HG03571 (cell line): ENCODE results near the gene MYO1D.
"Not testable (repeated sequence)": the region's sequence is repeated elsewhere in the genome, so short reads cannot be mapped to it uniquely, and the experiment has no call there.

Experiments
- ATAC-seq: cut with Tn5 transposase; IDR thresholded peaks from one replicate; pipeline ENCODE4 v1.9.1; 2021; ENCODE audit not compliant: unreplicated experiment

Gene MYO1D

DNA sequence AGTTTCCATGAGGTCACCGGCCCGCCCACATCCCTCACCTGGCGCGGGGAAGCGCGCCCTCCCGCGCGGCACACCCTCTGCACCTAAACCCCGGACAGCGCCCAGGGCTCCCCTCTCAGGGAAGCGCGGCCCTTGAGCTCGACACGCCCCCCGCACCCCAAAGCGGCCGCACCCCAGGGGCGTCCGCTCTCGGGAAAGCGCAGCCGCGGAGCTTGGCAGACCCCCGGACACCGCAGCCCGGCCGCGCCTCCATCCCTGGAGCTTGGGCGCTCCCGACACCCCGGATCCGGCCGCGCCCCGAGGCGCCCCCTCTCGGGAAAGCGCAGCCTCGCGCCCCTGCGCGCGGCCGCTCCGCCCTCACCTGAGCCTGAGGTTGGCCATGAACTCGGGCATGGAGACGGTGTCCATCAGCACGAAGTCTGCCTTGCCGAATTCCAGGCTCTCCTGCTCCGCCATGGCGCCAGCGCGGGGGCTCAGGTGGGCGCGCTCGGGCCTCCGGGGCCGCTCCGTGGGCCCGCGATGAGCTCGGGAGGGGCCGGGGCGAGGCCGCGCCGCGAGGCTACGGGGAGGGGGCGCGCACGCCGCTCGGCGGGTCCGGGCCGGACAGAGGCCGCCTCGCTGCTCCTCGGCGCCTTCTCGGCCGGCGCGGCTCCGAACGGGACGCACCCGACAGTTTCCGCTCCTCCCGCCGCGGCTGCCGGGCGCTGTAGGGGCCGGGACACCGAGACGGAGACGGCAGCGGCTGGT lies at the start of gene MYO1D:
Gene MYO1D, minus strand, starts transcription at position 708 of the 747 bp plus-strand sequence. Its CDS starts 252 bp downstream, at position 456.
- ATAC-seq: peak; percentile 46

DNA sequence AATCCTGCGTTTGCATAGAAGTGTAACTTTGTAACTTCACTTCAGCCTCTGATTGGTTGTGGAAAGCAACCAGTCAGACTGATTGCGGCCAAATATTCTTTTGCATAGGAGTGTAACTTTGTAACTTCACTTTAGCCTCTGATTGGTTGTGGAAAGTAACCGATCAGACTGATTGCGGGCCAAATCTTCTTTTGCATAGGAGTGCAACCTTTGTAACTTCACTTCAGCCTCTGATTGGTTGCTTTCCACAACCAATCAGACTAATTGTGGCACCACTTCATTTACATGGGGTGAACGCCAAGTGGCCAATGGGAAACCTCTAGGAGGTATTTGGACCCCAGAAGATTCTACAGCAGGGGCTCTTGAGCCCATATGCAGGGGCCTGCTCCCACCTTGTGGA lies 49.3 kb upstream of the MYO1D start:
- no peak for ATAC-seq

DNA sequence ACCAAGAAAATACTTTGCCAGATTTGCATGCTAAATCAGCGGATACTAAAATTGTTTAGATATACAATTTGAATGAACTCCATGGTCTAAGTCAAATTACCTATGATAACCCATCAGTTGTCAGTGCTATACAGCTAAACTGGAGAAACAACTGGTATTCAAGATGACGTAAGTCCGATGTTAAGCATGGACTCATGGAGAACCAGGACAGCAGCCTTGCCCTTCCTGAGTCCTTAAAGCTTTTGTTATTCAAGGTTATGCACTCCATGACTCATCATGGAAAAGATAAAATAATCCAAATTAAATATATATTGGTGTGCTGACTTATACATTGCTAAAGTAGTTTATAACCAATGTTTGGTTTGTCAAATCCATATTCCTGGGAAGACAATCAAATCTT lies 47.0 kb upstream of the MYO1D start:
- ATAC-seq: not testable (repeated sequence)

DNA sequence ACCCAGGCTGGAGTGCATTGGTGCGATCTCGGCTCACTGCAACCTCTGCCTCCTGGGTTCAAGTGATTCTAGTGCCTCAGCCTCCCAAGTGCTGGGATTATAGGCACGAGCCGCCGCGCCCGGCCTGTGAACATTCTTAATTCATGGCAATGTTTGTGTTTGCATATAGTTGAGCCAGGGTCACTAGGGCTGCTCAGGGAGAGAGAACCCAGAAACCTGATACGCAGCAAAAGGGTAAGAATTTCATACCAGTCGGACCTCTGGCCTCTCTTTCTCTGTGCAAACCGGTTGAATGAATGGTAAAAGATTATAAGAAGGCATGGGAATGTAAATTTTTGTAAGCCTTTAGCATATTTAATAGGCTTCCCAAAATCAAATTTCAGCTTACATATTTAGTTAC lies 44.1 kb upstream of the MYO1D start:
- no peak for ATAC-seq

DNA sequence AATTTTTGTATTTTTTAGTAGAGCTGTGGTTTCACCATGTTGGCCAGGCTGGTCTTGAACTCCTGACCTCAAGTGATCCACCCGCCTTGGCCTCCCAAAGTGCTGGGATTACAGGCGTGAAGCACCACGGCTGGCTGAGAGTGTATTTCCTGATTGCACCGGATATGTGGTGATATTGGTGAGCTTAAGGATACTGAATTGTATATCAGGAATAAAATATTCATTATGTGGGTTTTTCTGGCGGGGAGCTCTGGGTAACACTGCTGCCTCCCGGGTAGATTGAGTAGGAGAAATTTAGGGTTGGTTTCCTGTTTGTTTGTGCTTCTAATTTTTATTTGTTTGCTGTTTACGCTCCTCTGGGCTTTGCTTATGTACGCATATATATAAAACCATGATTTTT lies 43.4 kb upstream of the MYO1D start:
- no peak for ATAC-seq

DNA sequence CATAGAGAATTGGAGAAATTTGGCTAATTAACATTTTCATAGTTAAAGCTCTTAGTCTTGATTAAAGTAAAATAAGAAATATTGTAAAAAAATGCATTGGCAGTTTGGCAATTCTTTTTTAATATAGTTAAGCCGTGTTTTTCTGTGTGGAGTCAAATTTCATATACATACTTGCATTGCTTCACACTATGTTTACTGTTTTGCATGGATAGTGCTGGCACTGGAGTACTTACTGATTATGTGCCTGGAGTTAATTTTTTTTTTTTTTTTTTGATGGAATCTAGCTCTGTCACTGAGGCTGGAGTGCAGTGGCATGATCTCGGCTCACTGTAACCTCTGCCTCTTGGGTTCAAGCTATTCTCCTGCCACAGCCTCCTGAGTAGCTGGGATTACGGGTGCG lies 43.0 kb upstream of the MYO1D start:
- not testable (repeated sequence) for ATAC-seq

DNA sequence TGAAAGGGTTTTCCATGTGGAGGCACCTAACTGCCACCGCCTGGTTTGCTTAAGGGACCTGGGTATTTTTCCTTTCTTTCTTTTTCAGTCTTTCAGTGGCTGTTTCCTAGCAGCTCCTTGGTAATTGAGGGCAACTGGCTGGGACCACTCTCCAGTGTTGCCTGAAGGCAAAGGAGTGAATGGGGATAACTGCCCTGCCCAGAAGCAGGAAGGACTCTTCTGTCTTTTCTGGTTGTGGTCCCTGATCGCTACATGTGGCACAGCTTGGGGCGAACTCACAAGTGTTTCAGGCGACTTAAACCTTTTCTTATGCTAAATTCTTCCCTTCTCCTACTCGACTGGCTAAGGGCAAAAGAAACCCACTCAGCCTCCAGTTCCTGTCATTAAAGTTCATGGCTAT lies 40.9 kb upstream of the MYO1D start:
- ATAC-seq: no peak

DNA sequence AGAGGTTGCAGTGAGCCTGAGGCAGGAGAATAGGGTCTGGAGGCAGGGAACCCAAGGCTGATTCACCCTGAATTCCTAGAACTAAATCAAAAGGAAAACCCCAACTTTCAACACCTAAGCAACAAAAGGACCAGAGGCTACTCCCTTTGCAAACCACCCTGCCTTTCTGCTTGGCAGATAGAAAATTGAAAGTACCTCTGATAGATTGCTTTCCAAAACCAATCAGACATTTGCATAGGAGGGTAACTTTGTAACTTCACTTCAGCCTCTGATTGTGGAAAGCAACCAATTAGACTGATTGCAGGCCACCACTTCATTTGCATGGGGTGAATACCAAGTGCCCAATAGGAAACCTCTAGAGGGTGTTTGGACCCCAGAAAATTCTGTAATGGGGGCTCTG lies 40.2 kb upstream of the MYO1D start:
- no peak for ATAC-seq

DNA sequence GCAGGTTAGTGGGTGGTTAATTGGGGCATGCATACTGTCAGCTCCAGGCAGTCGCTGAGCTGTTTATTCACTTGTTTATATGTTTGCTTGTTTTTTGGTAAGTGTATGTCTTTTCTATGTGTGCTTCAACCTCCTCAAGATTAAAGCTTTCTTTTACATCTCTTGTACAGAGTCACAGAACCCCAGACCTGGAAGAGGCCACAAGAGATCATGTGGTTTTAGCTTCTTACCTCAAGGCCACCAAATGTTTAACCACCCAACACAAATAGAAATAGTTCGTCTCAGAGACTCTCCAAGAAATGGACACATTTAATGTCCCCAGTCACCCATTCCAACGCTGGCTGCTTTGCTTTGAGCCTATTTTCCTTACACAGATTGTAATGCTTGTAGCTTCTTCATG lies 39.2 kb upstream of the MYO1D start:
- ATAC-seq: no peak

DNA sequence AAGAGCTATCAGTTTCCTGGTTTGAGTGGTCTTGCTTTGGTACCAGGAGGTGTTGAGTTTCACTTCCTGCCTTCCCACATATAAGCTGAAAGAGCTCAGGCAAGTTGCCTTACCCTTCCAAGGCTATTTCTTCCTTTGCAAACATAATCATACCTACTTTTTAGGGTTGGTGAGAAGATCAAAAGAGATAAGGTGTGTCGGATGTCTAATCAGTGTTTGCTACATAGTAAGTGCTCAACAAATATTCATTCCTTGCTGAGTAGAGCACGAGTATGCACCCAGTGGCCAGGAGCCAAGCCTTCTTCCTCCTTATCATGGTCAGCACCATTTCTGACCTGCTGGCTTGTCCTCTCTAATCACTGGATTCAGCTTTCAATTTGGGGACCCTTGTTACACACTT lies 38.3 kb upstream of the MYO1D start:
- no peak for ATAC-seq

DNA sequence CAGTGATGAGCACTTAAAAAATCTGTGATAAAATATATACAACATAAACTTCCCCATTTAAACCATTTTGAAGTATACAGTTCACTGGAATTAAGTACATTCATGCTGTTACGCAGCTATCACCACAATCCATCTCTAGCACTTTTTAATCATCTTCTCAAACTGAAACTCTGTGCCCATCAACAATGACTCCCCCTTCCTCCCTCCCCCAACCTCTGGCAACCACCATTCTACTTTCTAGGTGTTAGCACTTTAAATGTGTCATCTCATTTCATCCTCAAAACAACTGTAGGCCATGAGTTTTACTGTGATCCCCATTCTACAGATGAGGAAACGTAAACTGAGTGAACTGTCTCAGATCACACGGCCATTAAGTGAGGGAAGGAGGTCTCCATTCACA lies 37.3 kb upstream of the MYO1D start:
- ATAC-seq: no peak

DNA sequence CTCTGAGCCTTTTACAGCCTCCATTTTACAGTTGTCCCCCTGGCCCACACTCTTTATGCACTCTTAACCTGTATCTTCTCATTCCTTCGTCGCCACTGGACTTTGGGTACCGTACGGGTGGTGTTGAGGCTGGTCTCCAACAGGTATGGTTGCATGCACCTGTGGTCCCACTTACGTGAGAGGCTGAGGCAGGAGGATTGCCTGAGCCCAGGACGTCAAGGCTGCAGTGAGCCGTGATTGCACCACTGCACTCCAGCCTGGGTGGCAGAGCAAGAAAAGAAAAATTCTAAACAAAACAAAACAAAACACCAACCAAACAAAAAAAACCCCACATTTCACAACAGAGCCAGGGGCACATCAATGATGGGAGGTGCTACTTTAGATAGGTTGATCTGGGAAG lies 36.7 kb upstream of the MYO1D start:
- ATAC-seq: no peak

DNA sequence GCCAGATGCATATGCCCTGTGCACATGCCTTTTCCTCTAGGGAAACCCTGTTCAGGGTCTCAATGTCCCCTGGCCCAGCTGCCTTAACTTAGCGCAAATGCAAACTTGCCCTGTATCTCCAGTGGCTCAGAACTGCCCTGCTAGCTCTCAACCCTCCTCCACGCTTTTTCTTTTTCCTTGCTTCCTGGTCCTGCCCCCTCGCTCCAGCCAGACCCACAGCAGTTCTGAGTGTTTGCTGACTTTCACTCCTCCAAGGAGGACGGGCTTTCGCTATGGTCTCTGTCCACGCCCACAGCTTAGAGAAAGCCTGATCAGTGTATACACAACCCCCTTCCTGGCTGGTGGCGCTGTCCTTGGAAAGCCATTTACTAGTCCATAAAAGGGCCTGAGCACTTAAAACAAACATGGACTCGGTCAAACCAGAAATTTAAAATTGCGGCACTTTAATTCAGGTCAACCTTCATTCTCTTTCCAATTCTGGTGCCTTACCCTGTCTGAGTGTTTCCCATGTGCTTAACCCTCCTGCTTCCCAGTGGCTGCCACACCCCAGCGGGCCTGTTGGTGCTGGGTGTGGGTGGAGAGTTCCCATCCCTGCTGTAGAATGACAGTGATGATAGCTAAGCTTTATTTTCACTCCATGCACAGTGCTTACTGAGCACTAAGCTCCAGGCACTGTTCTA lies 35.4 kb upstream of the MYO1D start:
- no peak for ATAC-seq

DNA sequence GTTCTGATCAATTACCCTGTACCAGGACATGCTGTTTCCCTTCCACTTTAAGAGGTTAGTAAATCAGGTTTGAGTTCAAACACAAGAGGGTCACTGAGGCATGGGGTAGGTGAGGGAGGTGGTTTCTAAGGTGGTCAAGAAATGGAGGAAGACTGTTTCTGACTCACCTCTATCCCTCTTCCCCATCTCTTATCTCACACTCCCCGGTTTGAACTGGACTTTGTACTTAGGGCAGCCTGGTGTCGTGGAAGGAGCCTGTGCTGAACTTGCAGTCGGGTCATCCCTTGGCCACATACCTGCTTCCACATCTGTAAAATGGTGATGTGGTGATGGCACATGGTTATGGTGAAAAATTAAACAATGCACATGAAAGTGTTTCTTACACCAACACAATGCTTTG lies 33.8 kb upstream of the MYO1D start:
- ATAC-seq: no peak

DNA sequence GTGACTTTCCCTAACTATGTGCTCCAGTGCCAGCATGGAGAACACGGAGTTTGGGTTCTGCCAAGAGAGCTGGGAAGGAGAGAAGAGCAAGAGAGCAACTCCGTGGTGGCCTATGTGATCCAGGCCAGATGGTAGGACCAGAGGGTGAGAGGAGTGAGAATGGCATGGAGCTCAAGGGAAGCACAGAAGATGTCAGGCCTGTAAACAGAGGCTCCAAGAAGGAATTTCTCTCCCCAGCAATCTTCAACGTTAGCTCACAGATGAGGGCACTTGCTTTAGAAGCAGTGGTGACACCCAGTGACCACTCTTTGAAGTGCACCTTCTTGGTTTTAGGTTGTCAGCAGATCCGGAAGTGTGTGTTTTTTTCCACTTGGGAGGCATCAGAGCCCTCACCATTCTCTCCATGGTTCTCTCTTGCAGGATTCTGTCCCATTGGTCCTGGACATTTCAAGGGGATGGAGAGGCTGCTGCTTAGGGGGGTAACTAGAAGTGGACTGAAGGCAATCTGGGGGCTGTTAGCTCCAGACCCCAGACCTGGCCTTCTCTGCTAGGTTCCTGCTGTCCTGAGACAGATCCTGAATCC lies 33.0 kb upstream of the MYO1D start:
- no peak for ATAC-seq

DNA sequence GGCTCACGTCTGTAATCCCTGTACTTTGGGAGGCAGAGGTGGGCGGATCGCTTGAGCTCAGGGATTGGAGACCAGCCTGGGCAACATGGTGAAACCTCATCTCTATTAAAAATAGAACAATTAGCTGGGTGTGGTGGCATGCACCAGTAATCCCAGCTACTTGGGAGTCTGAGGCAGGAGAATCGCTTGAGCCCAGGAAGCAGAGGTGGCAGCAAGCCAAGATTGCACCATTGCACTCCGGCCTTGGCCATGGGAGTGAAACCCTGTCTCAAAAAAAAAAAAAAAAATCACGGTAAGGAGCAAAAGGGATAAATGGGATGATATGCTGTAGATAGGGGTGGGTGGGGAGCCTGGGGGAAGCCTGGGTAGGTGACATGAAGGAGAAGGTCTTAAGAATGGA lies 30.7 kb upstream of the MYO1D start:
- ATAC-seq: no peak

DNA sequence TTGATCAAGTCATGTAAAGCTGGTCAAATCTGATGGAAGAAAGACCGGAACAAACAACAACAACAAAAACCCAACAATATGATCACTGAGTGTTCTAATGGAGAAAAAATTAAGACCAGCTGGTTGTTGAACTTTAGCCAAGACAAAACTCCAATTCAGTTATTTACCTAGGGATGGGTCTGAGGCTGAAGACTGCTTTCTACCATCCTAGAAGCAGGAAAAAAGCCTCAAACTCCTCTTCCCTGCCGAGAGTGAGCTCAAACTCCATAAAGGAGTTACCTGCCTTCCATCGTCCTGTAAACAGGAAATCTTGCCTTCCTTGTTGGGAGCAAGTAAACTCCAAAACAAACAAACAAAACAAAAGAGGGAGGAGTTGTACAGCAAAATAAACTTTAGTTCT lies 28.0 kb upstream of the MYO1D start:
- no peak for ATAC-seq

DNA sequence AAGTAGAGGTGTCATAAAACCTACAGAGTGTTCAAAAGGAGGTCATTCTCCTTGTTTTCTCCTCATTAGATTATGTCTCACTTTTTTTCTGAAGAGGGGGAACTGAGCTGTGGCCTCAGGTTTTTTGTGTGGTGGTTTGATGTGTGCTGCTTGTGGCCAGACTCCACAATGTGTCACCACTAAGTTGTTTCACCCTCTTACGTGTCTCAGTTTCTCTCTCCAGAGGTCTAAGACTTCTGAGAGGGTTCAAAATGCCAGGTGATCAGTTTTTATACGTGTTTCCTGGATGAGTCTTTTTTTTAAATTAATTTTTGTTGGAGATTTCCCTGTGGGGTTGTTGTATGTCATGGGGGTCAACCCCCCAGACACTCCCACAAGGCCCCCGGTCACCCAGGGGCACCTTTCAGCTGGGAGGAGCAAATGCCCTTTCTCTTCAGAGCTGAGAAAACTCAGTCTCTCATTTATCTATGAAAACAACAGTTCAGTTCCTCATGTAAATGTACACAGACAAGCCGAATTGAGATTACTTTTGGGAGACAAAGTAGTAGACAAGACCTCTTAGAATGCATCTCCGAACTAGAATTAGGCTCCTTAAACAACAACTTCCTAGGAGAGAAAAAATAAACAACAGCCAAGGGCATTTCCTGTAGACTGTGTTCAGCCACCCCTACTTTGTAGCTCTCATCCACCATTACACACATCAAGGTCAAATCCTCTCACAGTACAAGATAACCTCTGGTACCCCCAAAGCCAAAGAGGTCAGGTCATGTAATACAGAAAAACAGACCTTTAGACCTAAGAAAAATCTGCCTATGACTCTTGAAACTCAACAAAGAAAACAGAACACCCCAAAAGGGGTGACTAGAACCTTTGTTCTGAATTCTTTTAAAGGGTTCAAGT lies 27.1 kb upstream of the MYO1D start:
- ATAC-seq: no peak

DNA sequence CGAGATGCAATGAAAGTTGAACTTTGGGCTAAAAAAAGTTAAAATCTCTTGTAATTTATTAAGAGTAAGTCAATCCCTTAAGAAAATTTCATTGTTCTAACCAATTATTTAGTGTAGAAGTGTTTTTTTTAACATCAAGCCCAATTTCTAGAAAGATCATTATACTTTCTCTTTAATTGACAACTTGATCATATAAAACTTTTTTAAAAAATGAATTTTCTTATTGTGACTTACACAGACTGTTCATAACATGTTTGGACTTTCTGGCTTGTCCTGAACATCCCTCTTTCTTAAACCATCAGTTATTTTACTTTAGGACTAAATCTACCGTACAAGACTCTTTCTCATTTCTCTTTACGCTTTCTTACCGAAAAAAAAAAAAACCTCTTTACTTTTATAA lies 24.8 kb upstream of the MYO1D start:
- ATAC-seq: no peak

DNA sequence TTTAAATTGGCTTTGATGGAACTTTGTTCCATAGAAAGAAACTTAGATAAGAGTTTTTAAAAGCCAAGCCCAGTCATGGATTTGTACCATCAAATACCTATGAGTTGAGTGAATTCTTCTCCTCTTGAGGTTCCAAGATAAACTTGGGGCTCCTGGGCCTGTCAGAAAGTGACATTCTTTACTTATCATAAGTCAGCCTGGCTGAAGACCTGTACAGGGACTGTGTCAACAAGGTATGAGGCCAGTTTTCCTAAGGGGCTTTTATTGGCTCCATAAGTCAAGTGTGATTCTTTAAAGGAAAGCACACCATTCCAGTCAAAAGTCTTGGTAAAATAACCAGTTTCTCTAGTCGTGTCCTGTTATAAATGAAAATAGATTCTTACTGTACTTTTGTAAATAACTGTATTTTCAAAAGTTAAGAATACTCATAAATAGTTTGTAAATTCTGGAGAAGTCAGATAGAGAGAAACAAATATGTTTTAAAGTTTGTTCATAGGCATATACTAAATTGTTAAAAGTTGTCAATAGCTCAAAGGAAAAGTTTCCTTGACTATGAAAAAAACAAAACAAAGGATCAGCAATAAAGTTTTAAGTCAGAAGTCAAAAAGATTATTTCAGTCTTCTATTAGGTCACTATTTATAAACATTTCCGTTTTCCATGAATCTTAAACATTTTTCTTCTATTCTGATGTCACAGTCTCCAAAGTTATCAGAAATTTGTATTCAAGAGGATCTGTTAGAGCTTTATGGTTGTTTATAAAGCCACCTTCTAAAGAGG lies 22.5 kb upstream of the MYO1D start:
- ATAC-seq: no peak
